ENCODE results near the gene RNU5B-1.
"Not testable (repeated sequence)": the region's sequence is repeated elsewhere in the genome, so short reads cannot be mapped to it uniquely, and the experiment has no call there.

RNU5B-1 gene

DNA sequence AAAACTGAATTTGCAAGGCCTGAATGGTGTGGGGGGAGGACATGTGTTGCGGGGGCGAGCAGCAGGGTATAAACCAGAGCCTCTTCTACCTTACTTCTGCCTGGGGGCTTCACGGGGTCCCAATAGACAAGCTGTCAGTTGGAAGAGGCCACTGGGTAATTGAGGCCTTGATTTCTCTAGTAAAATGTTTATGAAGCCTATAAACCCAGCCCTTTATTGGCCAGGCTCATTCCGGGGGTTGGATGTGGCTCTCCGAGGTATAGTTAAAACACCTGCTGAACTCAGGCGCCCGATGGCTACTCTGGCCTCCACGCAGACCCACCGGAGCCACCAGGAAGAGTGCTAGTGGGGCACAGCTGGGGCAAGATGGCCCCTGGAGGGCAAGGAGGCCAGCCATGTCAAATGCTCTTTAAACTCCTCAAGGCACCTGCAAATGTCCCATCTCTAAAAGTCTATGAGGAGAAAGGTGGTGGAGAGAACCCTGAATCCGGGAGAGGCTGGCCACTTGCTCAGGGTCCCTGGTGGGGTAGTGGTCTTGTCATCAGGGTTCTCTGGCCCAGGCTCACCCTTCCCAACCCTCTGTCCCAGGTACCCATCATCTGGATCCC, 39.0 kb downstream of the RNU5B-1 start:
- DNase-seq (ENCODE audit: low spot score) = no peak

GRCh38 chr15:65344214-65344913, 39.9 kb downstream of the RNU5B-1 start:
- no peak for DNase-seq (ENCODE audit: low spot score)

DNA sequence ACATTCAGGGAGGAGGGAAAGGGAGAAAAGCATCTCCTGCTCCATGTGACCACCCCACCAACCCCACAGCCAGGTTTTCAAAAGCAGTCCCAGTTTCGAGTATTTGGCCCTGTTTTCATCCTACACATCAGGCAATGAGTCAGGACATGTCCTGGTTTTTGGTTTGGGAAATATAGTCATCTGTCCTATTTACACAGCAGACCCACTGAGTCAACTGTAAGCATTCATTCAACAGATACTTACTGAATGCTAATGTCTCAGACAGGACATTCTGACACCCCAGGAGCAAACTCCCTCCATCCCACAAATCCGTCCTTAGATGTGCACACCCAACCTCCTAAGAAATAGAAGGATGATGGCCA, 40.4 kb downstream of the RNU5B-1 start:
- no peak for DNase-seq (ENCODE audit: low spot score)

DNA sequence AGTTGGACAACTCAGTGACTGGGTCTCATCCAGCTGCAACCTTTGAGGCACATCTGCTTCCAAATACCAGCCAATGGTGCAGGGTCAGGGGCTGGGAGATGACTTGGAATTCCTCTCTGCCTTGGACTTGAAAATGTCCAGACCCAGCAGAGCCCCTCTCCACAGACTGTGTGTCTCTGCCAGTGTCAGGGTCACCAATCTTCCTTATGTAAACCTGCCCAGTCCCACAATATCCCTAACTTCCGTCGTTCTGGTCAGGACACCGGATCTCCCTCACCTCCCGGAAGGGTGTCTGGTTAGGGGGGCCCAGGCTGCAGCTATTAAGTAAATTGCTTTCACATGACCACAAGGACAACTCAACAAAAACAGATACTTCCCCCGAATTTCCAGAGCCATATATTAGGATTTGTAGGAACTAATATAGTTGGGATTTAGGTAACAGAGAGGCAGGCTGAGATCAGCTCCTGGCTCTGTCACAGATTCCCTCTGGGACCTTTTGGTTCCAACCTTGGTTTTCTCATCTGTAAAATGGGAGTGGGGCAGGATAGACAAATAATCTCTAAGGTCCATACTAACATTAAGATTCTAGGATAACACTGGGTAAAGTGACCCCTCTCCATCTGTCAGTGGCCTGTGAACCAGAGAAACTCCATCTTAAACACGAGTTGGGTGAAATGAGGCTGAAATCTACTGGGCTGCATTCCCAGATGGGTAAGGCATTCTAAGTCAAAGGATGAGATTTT, 42.5 kb downstream of the RNU5B-1 start:
- DNase-seq (ENCODE audit: low spot score) = peak; percentile 52

DNA sequence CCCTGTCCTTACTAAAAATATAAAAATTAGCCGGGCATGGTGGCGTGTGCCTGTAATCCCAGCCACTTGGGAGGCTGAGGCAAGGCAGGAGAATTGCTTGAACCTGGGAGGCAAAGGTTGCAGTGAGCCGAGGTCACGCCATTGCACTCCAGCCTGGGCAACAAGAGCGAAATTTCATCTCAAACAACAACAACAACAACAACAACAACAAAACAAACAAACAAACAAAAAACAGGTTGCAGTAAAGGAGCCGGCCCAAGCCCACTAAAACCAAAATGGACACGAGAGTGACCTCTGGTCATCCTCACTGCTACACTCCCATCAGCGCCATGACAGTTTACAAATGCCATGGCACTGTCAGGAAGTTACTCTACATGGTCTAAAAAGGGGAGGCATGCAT, 43.3 kb downstream of the RNU5B-1 start:
- not testable (repeated sequence) for DNase-seq (ENCODE audit: low spot score)

GRCh38 chr15:65349338-65349737, 44.9 kb downstream of the RNU5B-1 start:
- DNase-seq (ENCODE audit: low spot score) = no peak

GRCh38 chr15:65351972-65352371, 47.5 kb downstream of the RNU5B-1 start:
- not testable (repeated sequence) for DNase-seq (ENCODE audit: low spot score)

Small RNA genes lying within 50 kb of the gene (small RNA-seq; reads per million reads assigned to genes)
- 372,095 to 780,892 reads per million in 2 experiments for gene RNU5A-1
- gene RNU5B-1 = 37,639 to 70,361 reads per million in 2 experiments
- 0.50 to 0.75 reads per million in 2 experiments for gene SNORA24B
